HG03039 (cell line): ENCODE measurements around the gene RANBP10.

Experiments used
- ATAC-seq: cut with Tn5 transposase; IDR thresholded peaks from one replicate; pipeline ENCODE4 v1.9.1; 2021; ENCODE audit warnings: mild to moderate bottlenecking, moderate library complexity; ENCODE audit not compliant: unreplicated experiment

The RANBP10 gene

GRCh38 chr16:67828651-67829050, 22.3 kb upstream of the RANBP10 start:
- ATAC-seq: no peak

GRCh38 chr16:67825906-67826305, 19.5 kb upstream of the RANBP10 start:
- no peak for ATAC-seq

GRCh38 chr16:67825119-67825518, 18.8 kb upstream of the RANBP10 start:
- no peak for ATAC-seq

GRCh38 chr16:67822511-67822910, 16.2 kb upstream of the RANBP10 start:
- ATAC-seq: no peak

GRCh38 chr16:67820608-67821259, 14.4 kb upstream of the RANBP10 start:
- no peak for ATAC-seq

- no peak for ATAC-seq
Observed at GRCh38 chr16:67814567-67814966, 8.2 kb upstream of the RANBP10 start.

GRCh38 chr16:67811899-67812298, 5.5 kb upstream of the RANBP10 start:
- ATAC-seq: no peak

- ATAC-seq: no peak
Observed at GRCh38 chr16:67807148-67807682, 855 bp upstream of the RANBP10 start.

- peak; percentile 1 for ATAC-seq
Observed at GRCh38 chr16:67805718-67806427, 487 bp downstream of the RANBP10 start.

- ATAC-seq: no peak
Observed at GRCh38 chr16:67804853-67805542, 1.4 kb downstream of the RANBP10 start.

- no peak for ATAC-seq
Observed at GRCh38 chr16:67803894-67804293, 2.5 kb downstream of the RANBP10 start.

- no peak for ATAC-seq
Observed at GRCh38 chr16:67801883-67802282, 4.5 kb downstream of the RANBP10 start.

GRCh38 chr16:67801241-67801640, 5.1 kb downstream of the RANBP10 start:
- ATAC-seq: no peak

- ATAC-seq: no peak
Observed at GRCh38 chr16:67800338-67800926, 5.9 kb downstream of the RANBP10 start.

- no peak for ATAC-seq
Observed at GRCh38 chr16:67796099-67796718, 10.2 kb downstream of the RANBP10 start.

GRCh38 chr16:67790071-67790470, 16.3 kb downstream of the RANBP10 start:
- ATAC-seq: no peak

- ATAC-seq: no peak
Observed at GRCh38 chr16:67786491-67786890, 19.9 kb downstream of the RANBP10 start.

- ATAC-seq: no peak
Observed at GRCh38 chr16:67783353-67783725, 23.0 kb downstream of the RANBP10 start.

- ATAC-seq: no peak
Observed at GRCh38 chr16:67782567-67783352, 23.6 kb downstream of the RANBP10 start.

- ATAC-seq: no peak
Observed at GRCh38 chr16:67781565-67781921, 24.8 kb downstream of the RANBP10 start.
